Activated CD8-positive, alpha-beta memory T cell treated with anti-CD3 and anti-CD28 coated beads for 1 hour (primary cell): ENCODE results near the gene MAPK6.
"Not testable (repeated sequence)": the region's sequence is repeated elsewhere in the genome, so short reads cannot be mapped to it uniquely, and the experiment has no call there.

ENCODE experiments used
- DNase-seq, 2 donors: peaks; one replicate each; pipeline ENCODE4 v3.0.0-alpha.2; 2020; ENCODE audit warnings: low read depth in 1 of 2; ENCODE audit errors: extremely low read depth in 1 of 2

MAPK6 gene

DNA sequence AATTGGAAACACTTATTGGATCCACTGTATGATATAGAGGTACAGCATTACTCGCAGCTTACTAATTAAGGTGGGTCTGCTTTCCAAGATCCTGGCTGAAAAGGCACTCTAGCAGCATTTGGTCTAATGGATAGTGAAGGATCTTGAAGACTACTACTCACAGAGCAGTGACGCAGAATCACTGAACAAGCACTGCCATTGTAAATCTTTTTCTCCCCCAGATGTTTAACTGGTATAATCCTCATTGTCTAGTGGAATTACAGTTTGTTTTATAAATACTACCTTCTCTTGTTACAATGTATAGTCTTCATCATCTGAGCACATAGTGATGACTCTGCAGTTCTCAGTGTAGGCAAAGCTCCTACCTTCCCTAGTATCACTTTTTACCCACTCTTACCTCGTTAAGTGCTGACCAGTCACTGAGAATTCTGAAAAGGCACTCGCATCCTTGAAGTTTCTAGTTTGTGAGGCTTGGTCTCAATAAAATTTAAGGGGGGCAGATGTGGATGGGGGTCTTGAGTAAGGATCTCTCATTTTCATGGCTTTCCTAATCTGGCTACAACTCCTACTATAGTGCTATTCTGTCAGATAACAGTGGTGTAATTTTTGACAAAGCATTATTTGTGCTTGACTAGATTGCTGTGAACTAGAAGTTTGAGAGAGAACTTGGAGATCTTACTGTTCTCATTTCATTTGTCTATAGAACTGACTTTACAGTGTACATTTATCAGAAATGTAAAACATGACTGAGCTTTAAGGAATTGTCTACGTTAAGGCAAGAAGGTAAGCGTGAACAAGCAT lies 23.2 kb downstream of the MAPK6 start:
- no peak for DNase-seq

DNA sequence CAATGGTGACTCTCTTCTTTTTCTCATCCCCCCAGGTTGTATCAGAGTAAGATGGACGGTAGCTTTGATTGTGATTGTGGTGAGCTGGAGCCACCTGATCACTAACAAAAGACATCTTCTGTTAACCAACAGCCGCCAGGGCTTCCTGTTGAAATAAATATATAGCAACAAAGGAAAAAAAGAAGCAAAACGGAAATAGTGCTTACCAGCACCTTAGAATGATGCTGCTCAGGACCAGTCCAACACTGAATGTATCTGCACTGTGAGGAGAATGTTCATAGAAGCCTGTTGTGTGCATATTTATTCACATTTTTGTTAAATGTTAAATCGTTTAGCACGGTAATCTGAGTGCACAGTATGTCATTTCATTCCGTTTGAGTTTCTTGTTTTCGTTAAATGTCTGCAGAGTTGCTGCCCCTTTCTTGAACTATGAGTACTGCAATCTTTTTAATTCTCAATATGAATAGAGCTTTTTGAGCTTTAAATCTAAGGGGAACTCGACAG lies 26.8 kb downstream of the MAPK6 start:
- DNase-seq: not testable (repeated sequence)

DNA sequence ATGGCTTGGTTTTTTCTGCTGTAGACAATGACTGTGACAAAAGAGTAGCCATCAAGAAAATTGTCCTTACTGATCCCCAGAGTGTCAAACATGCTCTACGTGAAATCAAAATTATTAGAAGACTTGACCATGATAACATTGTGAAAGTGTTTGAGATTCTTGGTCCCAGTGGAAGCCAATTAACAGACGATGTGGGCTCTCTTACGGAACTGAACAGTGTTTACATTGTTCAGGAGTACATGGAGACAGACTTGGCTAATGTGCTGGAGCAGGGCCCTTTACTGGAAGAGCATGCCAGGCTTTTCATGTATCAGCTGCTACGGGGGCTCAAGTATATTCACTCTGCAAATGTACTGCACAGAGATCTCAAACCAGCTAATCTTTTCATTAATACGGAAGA lies 27.5 kb downstream of the MAPK6 start:
- DNase-seq: not testable (repeated sequence)

DNA sequence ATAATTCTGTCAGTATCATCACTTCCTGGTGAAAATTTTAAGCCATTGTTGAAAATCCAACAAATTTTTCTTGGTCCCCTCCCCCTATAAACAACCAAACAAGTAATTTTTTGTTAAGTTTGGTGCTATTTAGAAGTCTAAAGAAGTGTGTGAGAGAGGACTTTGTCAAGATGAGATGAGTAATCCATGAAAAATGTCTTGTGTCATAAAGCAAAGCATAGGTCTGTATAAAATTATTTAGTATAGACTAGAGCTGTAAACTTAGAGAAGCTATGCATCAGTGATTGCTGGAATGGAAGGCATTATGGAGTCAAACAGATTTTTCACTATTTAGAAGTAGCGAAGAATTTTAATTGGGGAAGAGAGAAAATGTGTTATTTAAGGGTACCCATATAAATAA lies 31.4 kb downstream of the MAPK6 start:
- no peak for DNase-seq

DNA sequence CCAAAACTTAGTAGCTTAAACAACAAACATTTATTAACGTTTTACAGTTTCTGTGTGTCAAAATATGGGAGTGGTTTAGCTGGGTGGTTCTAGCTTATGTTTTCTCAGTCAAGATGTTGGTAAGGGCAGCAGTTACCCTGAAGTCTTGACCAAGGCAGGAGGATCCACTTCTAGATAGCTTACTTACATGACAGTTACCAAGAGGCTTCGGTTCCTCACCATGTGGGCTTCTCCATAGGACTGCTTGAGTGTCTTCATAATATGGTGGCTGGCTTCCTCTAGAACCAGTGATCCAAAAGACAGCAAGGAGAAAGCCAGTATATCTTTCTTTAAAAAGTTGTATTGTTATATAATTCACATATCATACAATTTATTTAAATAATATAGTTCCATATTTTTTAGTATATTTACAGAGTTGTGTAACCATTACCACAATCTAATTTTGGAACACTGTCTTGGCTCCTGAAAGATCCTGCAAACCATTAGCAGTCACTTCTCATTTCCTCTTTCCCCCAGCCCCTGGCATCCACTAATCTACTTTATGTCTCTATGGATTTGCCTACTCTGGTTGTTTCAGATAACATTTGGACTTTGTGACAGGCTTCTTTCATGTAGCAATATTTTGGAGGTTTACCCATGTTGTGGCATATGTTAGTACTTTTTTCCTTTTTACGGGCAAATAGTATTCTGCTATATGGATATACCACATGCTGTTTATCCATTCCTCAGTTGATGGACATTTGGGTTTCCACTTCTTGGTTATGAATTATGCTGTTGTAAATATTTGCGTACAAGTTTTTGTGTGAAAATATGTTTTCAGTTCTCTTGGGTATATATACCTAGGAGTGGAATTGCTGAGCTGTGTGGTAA lies 33.3 kb downstream of the MAPK6 start:
- no peak for DNase-seq

DNA sequence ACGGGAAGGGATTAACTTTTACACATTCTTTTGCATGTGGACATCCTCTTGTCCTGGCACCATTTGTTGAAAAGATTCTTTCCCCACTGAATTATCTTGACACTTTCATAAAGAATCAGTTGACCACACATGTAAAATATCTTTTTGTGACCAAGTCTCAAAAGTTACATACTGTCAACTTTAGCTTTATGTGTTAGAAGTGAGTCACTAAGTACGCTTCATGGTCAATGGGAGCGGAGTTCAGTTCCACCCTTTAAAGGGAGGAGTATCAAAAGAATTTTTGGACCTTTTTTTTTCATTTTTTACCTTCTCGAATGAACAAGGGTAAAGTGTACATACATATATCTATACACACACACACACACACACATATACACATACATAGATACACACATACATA lies 35.4 kb downstream of the MAPK6 start:
- DNase-seq: no peak

DNA sequence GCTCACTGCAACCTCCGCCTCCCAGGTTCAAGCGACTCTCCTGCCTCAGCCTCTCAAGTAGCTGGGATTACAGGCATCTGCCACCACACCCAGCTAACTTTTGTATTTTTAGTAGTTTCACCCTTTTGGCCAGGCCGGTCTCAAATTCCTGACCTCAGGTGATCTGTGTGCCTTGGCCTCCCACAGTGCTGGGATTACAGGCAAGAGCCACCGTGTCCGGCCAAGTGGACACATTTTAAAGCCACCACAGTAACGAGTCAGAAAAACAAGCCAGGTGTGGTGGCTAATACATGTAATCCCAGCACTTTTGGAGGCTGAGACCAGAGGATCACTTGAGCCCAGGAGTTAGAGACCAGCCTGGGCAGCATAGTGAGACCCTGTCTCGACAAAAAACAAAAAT lies 35.8 kb downstream of the MAPK6 start:
- not testable (repeated sequence) for DNase-seq

DNA sequence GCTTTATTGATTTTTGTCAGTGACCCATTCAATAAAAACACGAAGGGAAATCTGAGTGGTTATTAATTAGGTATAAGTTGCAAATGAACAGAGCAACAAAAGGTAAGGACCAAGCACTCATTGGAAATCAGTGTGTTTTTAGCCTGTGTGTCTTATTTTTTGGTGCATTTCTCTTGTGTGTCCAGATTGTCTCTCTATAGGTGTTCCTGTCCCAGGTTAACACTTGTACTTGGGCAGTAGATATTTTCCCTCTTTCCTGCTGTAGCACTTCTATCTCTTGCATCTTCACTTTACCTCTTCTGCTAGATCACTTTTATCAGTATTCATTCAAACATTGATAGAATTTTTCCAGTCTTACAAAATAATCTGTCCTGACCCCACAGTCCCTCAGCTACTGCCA lies 37.0 kb downstream of the MAPK6 start:
- no peak for DNase-seq

DNA sequence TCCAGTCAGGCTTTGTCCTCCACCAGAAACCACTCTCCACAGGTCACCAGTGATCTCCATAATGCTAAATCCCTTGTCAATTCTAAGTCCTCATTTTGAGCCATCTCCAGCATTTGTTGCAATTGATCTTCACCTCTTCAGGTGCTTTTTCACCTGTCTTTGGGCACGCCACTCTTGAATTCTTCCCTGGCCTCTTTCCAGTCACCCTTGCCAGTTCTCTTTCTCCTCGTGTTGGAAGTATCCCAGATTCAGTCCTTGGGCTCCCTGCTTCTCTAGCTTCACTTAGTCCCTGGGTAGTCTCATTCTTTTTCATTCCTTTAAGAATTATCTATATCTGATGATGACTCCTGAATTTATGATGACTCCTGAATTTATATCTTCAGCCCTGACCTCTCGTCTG lies 37.5 kb downstream of the MAPK6 start:
- DNase-seq: no peak

DNA sequence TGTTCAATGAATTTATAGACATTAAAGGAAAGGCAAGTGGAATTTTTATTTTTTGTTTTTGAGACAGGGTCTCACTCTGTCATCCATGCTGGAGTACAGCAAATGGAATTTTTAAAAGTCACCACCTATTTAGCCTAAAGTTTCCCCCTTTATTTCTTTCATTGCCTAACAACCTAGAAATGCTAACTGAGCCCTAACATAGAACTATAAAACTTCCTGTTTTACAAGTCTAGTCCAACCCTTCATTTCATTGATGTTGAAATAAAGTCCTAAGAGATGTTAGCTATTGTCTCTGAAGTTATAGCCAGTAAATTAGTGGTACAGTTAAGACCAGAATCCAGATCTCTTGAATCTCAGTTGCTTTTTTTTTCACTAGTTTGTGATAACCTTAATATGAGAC lies 39.0 kb downstream of the MAPK6 start:
- no peak for DNase-seq

DNA sequence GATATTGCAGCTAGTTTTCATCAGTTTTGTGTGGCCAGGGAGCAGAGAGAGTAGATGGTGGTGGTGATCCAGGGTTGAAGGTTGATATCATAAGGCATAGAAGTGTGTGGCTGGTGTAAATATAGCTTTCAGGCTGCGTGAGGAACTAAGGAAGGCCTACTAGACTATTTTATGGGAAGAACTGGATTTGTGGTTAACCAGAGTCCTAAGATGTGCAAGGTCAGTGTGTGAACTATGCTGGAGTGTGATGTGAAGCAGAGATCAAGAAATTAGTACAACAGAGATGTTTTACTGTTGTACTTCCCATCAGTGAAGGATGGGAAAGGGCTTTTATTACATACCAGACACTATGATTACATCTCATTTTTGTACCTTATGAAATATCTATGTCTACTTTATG lies 41.5 kb downstream of the MAPK6 start:
- no peak for DNase-seq

DNA sequence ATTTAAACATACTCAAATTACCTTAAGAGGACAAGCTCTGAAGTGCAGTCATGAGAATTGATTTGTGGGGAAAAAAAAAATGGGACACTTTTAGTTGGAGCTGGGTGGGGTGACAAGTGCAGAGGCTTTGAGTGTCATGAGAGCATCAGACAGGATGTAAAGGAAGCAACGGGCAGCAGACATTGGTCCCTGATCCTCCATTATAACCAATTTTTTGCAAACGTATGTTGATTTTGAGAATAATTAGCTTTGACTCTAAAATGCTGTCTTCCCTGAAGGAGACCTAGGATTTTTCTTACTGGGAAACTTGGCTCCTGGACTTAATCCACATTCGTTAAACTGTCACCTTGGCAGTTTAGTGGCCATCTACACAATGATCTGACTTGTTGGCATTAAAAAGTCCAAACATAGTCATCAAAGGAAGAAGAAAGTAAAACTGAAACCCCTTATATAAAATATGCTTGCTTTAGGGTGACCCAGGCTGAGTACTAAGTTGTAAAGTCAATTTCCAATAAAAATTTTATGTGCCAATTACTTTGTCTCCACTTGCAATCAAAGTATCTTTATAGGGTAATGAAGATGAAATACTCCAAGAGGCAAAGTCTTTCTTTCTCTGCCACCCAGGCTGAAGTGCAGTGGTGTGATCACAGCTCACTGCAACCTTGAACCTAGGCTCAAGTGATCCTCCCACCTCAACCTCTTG lies 48.0 kb downstream of the MAPK6 start:
- DNase-seq: no peak

DNA sequence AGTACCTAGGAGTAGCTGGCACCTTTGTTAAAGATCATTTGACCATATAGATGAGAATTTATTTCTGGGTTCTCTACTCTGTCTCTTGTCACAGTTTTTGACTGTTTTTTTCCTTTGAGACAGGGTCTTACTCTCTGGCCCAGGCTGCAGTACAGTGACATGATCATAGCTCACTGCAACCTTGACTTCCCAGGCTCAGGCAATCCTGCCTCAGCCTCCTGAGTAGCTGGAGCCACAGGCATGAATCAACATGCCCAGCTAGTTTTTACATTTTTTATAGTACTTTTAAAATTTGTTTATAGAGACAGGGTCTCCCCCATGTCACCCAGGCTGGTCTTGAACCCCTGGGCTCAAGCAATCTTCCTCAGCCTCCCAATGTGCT lies 48.5 kb downstream of the MAPK6 start:
- no peak for DNase-seq

DNA sequence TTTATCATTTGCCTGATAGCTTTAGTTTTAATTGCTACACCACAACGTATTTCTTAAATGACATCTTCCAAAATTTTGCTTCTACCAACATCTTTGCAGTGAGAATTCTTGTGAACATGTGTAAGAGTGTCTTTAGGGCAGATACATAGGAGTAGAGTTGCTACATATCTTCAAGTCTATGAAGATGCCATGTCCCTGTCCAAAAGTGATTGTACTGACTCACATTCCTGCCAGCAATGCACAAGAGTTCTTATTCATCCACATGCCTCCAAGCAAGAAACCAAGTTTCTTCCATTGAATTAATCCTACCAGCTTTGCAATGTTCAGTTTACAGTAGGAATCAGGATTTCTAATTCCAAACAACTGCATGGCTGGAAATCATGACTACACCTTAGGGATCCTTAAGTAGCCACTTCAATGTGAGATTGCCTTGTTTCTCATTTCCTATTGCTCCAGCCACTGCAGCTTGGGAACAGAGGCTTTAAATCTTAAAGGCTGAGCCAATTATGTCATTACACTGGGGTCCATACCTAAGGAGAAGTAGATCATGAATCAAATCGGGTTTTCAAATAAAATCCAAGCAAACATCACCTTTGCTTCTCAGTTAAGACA lies 49.1 kb downstream of the MAPK6 start:
- no peak for DNase-seq

DNA sequence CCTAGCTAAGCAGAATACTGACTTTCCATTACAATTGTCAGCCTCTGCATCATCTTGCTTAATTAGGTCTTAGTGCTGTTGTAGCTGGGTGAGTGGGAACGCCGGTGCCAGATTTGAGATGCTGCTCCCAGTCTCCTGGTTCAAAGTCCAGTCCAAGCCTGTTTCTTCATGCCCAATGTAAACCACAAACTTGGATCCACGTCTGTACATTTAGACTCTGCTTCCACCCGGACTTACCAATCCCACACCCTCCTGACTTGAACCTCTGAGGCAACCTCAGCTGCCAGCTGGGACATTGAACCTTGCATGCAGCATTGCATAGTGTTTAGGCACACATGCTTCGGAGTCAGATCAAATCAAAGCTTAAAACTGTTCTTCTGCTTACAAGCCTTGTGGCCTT lies 50.5 kb downstream of the MAPK6 start:
- no peak for DNase-seq

DNA sequence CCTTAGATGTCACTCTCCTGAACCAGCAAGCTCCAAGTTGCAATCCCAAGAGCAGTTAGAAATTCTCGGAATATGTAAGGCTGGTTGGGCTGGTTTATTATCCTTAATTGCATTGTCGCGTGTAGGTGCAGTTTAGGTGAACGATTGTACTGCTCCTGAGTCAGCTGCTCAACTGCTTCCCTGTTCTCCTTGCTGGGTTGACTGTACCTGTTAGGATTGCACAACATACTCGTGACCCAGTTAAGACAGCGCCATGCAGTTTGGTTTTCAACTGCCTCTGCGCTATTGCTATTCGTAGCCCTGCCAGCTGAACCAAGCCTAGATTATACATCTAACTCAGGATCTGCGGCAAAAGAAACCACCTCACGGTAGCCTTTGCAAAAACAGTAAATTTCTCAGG lies 52.6 kb downstream of the MAPK6 start:
- no peak for DNase-seq

DNA sequence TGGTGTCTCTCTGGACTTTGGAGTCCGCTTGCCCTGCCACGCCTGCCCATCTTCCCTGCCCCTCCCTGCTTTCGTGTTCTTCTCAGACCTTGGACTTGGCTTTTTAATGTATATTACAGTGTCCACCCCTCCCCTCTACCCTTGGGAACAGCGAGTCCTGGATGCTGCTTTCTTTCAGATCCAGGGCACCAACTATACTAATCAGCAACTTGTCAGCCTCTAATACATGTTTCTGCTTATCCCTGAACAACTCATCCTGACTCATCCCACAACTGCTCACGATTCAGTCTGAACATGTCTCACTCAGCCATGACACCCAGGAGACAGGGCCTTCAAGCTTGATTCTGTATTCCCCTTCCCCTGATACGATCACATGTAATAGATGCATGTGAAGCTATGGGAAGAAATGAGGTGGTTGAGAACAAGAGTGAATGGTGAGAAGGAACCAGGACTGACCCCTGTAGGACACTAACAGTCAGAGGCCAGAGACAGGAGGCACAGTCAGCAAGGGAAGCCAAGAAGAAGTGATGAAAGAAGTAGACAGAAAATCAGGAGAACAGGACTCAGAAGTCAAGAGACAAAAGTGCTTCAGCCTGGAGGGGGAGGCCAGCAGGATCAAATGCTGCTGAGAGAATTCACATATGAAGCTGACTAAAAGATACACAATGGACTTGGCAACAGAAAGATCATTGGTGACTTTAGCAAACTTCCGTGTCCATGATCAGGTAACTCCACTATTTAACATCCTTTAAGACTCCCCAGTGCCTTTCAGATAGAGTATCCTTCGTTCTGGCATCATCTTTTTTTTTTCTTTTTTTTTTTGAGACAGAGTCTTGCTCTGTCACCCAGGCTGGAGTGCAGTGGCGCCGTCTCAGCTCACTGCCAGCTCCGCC lies 58.1 kb downstream of the MAPK6 start:
- no peak for DNase-seq

DNA sequence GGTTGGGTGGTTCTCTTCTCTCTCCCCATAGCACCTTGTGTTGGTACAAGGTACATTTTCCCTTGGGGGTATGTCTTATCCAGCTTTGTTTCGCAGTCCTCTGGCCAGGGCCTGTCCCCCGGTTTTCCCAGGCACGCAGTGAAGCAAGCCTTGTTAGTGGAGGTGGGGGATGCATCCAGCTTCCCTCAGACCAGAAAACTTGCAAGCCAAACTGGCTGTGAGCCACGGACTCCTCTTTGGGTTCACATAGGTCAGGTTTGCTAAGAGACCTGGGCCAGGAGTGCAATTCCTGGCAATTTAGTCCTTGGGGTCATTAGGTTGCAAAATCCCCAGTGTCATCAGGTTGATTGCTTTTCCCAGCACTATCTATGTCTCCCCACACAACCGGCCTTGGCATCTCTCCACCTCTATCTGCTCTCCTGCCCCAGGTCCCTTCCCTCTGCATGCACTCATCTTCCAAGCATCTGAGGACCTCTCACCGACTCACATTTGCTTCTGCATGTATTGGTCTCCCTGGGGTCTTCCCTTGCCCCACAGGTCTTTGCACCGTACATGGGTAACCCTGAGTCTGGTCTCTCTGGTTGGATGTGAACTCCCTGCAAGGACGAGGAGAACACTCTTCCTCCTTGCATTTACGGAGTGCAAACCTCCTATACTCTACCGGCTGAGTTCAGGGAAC lies 59.3 kb downstream of the MAPK6 start:
- DNase-seq: no peak
